Spleen (tissue), 7 donors: Measurements from ENCODE around the gene TENM4.

Experiments used
- POLR2A ChIP-seq, 3 donors: fragments of 450-650 bp; IDR thresholded peaks; one replicate each; pipeline ENCODE4 v1.5.1; 2017; ENCODE audit warnings: antibody characterized with exemption in 3 of 3, mild to moderate bottlenecking in 1 of 3
- POLR2AphosphoS5 ChIP-seq, 3 donors: sonication (generic); formaldehyde crosslinking; IDR thresholded peaks; one replicate each; pipeline ENCODE4 v1.5.1; 2017; ENCODE audit warnings: antibody characterized with exemption in 3 of 3
- TF ChIP-seq, protein P1 (sequence below), 11 experiments: fragments of 200-600 bp in 7 of 11; fragments of 450-650 bp in 4 of 11; sonication (generic) in 4 of 11; IDR thresholded peaks in 8 of 11; conservative IDR thresholded peaks in 3 of 11; 1 replicate in 7 of 11; 2 replicates in 4 of 11; pipeline versions ENCODE4 v1.4.0 to v1.8.0; 2016 to 2021; ENCODE audit warnings: antibody characterized with exemption in 11 of 11, inconsistent platforms in 4 of 11, mild to moderate bottlenecking in 1 of 11
- donor health status: DM: no; HTN: no; CAD: no; lungs with moderate emphysema.
- donor health status: DM: no; HTN: no; CAD: no.
- donor health status: DM: no; HTN: no; CAD: no.

DNA sequence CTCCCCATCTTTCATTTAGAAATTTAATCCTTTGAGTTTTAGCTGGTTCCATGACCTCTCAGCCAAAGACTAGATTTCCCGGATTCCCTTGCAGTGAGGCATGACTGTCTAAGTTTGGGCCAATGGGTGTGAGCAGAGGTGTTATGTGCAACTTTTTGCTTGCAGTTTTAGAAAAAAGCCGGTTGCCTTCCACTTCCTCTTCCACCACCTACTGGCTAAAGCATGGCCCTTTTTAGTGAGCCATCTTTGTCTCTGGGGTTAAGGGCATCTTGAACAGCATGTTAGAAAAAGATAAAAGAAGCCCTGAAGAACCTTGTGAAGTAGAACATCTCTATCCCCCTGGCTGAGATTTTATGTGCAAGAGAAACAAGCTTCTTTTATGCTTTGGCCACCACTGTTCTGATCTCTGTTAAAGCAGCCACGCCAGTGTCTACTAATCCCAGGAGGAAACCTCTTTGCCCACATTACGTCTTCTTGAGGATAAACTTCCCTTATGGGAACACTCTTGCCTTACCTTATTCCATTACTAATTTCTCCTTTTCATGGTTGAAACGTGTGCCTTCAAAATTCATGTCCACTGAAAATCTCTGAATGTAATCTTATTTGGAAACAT, 279.9 kb downstream of the TENM4 start:
- TF ChIP-seq, protein P1, sequence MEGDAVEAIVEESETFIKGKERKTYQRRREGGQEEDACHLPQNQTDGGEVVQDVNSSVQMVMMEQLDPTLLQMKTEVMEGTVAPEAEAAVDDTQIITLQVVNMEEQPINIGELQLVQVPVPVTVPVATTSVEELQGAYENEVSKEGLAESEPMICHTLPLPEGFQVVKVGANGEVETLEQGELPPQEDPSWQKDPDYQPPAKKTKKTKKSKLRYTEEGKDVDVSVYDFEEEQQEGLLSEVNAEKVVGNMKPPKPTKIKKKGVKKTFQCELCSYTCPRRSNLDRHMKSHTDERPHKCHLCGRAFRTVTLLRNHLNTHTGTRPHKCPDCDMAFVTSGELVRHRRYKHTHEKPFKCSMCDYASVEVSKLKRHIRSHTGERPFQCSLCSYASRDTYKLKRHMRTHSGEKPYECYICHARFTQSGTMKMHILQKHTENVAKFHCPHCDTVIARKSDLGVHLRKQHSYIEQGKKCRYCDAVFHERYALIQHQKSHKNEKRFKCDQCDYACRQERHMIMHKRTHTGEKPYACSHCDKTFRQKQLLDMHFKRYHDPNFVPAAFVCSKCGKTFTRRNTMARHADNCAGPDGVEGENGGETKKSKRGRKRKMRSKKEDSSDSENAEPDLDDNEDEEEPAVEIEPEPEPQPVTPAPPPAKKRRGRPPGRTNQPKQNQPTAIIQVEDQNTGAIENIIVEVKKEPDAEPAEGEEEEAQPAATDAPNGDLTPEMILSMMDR (IDR thresholded peaks at IDR 0.05 in 8 of 11, conservative IDR thresholded peaks at IDR 0.05 in 3 of 11): no peak
- no peak for TF ChIP-seq POLR2A (IDR thresholded peaks at IDR 0.05)
- TF ChIP-seq POLR2AphosphoS5 (IDR thresholded peaks at IDR 0.05): no peak
